ENCODE data around the gene NOM1.

DNA sequence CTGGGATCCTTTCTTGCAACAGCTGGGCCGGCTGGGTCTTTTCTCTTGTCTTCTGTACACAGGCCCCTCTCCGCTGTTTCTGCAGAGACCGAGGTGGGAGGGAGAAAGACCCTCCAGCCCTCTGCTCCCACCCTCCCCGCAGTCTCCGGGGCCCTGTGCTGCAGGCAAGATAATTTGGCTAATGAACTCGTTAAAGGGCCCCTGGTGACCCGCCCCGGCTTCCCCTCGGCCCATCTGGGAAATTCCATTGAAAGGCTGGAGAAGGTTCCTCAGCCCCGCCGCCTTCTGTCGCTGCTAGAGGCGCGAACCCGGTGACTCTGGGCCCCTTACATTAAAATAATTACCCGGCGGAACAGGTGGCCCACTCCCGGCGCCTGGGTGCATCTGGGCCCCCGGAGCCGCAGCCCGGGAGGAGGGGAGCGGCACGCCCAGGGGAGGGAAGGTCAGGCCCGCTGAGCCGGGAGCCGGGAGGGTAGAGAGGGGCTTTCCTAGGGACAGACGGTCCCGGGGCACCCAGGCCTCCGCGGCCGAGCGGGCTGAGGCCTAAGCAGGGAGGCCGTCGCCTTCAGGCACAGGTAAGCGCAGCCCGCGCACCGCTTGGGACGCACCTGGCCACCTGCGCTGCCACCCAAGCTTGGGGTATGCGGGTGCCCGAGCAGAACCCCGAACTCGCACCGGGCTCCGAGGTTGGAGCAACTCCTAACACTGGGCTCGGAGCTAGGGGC lies 68.3 kb downstream of the NOM1 start:
- TF ChIP-seq, protein P1, sequence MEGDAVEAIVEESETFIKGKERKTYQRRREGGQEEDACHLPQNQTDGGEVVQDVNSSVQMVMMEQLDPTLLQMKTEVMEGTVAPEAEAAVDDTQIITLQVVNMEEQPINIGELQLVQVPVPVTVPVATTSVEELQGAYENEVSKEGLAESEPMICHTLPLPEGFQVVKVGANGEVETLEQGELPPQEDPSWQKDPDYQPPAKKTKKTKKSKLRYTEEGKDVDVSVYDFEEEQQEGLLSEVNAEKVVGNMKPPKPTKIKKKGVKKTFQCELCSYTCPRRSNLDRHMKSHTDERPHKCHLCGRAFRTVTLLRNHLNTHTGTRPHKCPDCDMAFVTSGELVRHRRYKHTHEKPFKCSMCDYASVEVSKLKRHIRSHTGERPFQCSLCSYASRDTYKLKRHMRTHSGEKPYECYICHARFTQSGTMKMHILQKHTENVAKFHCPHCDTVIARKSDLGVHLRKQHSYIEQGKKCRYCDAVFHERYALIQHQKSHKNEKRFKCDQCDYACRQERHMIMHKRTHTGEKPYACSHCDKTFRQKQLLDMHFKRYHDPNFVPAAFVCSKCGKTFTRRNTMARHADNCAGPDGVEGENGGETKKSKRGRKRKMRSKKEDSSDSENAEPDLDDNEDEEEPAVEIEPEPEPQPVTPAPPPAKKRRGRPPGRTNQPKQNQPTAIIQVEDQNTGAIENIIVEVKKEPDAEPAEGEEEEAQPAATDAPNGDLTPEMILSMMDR (IDR thresholded peaks at IDR 0.05): no peak
- TF ChIP-seq POLR2AphosphoS5 (IDR thresholded peaks at IDR 0.05) (no peak), EP300 (IDR thresholded peaks at IDR 0.05) (no peak)
